DLD1 (cell line): ENCODE measurements around the gene RERE.
"Not testable (repeated sequence)": the region's sequence is repeated elsewhere in the genome, so short reads cannot be mapped to it uniquely, and the experiment has no call there.

Source experiments
- in situ Hi-C: cut with HindIII; loops from 2 replicates; pipeline ENCODE4 v1.10.0; 2017; ENCODE audit warnings: low sequenced_read_pairs

RERE gene

GRCh38 chr1:8698012-8698630 is 119.3 kb downstream of the RERE start:
- in situ Hi-C loops, result no loop called here

DNA sequence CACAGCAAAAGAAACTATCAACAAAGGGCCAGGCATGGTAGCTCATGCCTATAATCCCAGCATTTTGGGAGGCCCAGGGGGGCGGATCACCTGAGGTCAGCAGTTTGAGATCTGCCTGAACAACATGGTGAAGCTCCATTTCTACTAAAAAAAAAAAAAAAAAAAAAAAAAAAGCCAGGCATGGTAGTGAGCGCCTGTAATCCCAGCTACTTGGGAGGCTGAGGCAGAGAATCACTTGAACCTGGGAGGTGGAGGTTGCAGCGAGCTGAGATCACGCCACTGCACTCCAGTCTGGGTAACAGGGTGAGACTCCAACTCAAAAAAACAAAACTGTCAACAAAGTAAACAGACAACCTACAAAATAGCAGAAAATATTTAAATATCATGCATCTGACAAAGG is 122.0 kb downstream of the RERE start:
- in situ Hi-C loops, result not testable (repeated sequence)

DNA sequence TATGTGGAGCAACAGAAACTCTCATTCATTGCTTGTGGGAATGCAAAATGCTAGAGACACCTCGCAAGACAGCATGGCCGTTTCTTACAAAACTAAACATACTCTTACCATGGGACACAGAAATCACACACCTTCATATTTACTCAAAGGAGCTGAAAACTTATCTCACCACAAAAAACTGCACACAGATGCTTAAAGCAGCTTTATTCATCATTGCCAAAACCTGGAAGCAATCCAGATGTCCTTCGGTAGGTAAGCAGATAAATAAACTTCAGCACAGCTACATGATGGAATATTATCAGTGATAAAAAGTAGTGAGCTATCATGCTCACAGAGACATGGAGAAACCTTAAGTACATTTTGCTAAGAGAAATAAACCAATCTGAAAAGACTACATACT is 124.3 kb downstream of the RERE start:
- in situ Hi-C loops, result no loop called here

DNA sequence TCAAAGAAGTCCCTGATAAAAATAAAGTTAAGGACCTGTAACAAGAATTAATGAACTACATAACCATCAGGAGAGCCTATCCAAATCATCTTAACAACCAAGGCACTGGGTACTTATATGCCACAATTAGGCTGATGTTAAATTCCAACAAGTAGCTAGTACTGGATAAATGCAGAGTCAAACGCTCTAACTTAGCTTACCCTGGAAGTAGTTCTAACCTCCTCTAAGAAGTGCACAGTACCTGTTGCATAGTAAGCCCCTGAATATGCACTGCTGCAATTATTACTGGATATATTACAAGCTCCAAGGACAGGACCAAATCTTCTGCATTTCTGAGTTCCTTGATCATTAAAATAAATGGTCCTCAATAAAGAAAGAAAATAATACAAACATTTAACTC is 125.8 kb downstream of the RERE start:
- in situ Hi-C loops, result no loop called here

DNA sequence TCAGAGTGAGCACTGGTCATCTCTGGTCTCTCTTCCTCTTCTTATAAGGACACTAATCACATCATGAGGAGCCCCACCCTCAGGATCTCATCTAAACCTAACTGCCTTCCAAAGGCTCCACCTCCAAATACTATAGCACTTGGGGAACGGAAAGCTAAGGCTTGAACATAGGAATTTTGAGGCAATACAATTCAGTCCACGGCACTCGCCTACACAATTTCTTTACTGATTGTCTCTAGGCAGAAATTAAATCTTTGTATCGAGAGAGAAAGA is 127.3 kb downstream of the RERE start:
- in situ Hi-C loops, result no loop called here

- in situ Hi-C loops, result no loop called here
Observed at GRCh38 chr1:8689431-8690252, 127.8 kb downstream of the RERE start.

GRCh38 chr1:8687538-8687937 is 129.9 kb downstream of the RERE start:
- in situ Hi-C loops, result no loop called here

GRCh38 chr1:8687039-8687438 is 130.4 kb downstream of the RERE start:
- in situ Hi-C loops, result no loop called here

DNA sequence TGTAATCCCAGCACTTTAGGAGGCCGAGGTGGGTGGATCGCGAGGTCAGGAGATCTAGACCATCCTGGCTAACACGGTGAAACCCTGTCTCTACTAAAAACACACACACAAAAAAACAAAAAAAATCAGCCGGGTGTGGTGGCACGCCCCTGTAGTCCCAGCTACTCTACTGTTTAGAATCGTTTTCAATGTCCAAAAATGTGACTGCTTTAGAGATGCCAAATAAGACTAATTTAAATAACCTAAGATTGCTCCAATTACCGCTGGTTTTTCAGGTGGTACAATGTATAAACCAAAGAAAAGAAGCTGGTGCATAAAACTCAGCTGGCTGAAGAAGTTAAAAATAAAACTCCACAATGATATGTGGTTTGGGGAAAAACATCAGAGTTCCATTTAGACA is 132.0 kb downstream of the RERE start:
- in situ Hi-C loops, result no loop called here

DNA sequence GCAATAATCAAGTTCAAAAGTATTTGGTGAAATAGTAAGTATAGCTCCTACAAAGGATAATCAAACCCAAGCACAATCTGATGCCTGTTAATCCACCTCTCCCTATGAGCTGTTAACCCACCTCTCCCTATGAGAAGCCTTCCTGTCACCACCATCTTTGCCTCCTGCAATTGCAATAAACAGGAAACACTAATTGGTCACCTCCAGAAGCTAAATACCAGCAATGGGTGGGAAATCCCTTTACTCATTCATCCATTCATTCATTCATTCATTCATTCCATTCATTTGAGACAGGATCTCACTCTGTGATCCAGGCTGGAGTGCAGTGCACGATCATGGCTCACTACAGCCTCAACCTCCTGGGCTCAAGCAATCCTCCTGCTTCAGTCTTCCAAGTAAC is 132.8 kb downstream of the RERE start:
- in situ Hi-C loops, result no loop called here

DNA sequence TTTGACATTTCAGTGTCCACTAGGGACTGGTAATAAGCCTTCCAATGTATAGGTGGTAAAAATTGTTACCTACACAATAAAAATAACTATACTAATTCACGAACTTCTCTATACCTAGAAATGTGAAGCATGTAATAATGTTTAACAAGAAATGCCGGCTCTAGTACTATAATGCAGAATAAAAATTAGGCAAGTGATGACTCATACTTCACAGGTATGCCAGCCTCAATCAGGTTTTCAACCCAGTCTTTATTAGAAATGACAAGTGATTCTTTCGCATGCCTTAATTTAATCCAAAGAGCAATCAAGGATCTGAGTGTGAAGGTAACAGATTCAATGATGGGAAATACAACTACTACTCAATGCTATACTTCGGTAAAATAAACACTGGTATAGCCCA is 134.9 kb downstream of the RERE start:
- in situ Hi-C loops, result no loop called here

- in situ Hi-C loops, result no loop called here
Observed at GRCh38 chr1:8681911-8682310, 135.5 kb downstream of the RERE start.

- in situ Hi-C loops, result no loop called here
Observed at GRCh38 chr1:8680664-8681650, 136.5 kb downstream of the RERE start.

- in situ Hi-C loops, result no loop called here
Observed at GRCh38 chr1:8679929-8680663, 137.3 kb downstream of the RERE start.

- in situ Hi-C loops, result no loop called here
Observed at GRCh38 chr1:8679395-8679800, 138.0 kb downstream of the RERE start.

- in situ Hi-C loops, result no loop called here
Observed at GRCh38 chr1:8678673-8679394, 138.6 kb downstream of the RERE start.

DNA sequence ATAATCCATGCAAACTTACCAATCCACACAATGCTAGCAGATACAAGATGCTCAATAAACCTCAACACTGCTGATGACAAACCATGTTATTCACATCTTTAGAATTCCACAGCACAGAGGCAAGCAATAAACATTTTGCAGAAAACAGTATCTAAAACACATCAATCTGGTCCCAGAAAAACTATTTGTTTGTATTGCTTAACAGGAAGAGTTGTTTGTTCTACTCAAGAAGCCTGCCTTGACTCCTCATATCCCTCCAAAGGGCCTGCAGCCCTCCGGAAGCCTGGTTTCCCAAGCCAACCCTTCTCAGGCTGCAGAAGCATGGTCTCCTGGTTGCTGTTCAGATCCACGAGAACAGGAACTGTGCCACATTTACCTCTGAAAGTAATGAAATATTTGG is 139.7 kb downstream of the RERE start:
- in situ Hi-C loops, result no loop called here

GRCh38 chr1:8676813-8677212 is 140.6 kb downstream of the RERE start:
- in situ Hi-C loops, result no loop called here

DNA sequence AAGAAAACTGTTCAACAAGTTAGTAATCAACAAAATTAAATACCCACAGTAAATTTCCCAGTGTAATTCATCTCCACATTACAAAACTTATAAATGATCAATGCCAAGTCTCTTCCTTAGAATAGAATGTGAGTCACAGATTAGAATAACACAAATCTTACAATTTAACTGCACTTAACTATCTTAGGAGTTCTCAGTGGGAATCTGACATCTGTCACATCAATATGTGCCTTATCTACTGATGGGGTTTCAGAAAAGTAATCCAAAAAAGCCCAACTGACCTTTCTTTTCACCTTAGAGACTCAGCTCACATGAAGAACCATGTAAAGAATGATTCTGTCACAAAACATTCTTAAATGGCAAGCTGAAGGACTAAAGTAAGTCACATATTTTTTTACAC is 141.4 kb downstream of the RERE start:
- in situ Hi-C loops, result no loop called here

DNA sequence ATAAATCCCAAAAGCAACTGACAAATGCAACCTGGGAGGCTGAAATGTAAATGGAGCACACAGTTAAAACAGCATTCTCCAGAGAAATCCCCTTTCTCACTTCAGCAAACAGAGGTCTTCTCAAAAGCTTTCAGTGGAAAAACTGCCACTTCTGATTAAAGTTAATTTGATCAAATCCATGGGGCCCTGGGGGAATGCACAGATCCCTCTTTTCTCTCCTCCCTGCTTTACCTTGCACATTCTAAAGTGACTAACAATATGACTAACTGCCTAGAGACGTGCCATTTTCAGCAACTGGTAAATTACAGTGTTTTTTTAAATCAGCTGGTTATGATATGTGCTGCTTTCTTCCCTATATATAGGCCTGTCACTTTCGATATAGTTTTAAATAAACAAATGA is 142.5 kb downstream of the RERE start:
- in situ Hi-C loops, result no loop called here
